SK-N-SH treated with all-trans-retinoic acid at 6 μM for 48 hours (cell line): ENCODE data around the gene TRMT11.

Experiments used
- ATAC-seq: fragments of 200-7000 bp; cut with Tn5 transposase; 3 replicates; pipeline ENCODE4 v1.9.1; 2020; ENCODE audit warnings: mild to moderate bottlenecking, moderate library complexity
- ARNTL ChIP-seq: fragments of 450-650 bp; formaldehyde crosslinking; IDR thresholded peaks from 2 replicates; pipeline ENCODE4 v1.5.0; 2020; ENCODE audit warnings: low read depth, mild to moderate bottlenecking, moderate library complexity, borderline replicate concordance
- BACH2 ChIP-seq: fragments of 250-450 bp; sonication (Bioruptor Pico); IDR thresholded peaks from 2 replicates; pipeline ENCODE4 v1.9.0; 2021; ENCODE audit warnings: mild to moderate bottlenecking, borderline replicate concordance
- CSDC2 ChIP-seq: fragments of 250-450 bp; sonication (Bioruptor Pico); IDR thresholded peaks from 2 replicates; pipeline ENCODE4 v1.5.0; 2020; ENCODE audit warnings: mild to moderate bottlenecking, moderate library complexity
- ESRRG ChIP-seq: fragments of 250-450 bp; sonication (Bioruptor Pico); IDR thresholded peaks from 2 replicates; pipeline ENCODE4 v1.6.1; 2021; ENCODE audit warnings: mild to moderate bottlenecking
- ISL1 ChIP-seq: fragments of 250-450 bp; sonication (Bioruptor Pico); IDR thresholded peaks from 2 replicates; pipeline ENCODE4 v2.1.2; 2022; ENCODE audit warnings: mild to moderate bottlenecking, moderate library complexity
- OSR1 ChIP-seq: fragments of 250-450 bp; sonication (Bioruptor Pico); IDR thresholded peaks from 2 replicates; pipeline ENCODE4 v1.8.0; 2022; ENCODE audit warnings: moderate library complexity, mild to moderate bottlenecking, inconsistent platforms
- SNAI2 ChIP-seq: fragments of 250-450 bp; sonication (Bioruptor Pico); IDR thresholded peaks from 2 replicates; pipeline ENCODE4 v1.5.0; 2020; ENCODE audit warnings: mild to moderate bottlenecking, moderate library complexity
- TCF4 ChIP-seq: fragments of 250-450 bp; sonication (Bioruptor Pico); IDR thresholded peaks from 2 replicates; pipeline ENCODE4 v1.8.0; 2021; ENCODE audit warnings: mild to moderate bottlenecking, moderate library complexity, borderline replicate concordance
- TOX ChIP-seq: fragments of 250-450 bp; sonication (Bioruptor Pico); IDR thresholded peaks from 2 replicates; pipeline ENCODE4 v1.8.0; 2021; ENCODE audit warnings: mild to moderate bottlenecking, moderate library complexity, borderline replicate concordance
- ZC3H10 ChIP-seq: fragments of 250-450 bp; sonication (Bioruptor Pico); IDR thresholded peaks from 2 replicates; pipeline ENCODE4 v1.5.1; 2021; ENCODE audit warnings: mild to moderate bottlenecking, moderate library complexity
- ZFP30 ChIP-seq: fragments of 450-650 bp; formaldehyde crosslinking; IDR thresholded peaks from 2 replicates; pipeline ENCODE4 v1.5.0; 2022; ENCODE audit warnings: mild to moderate bottlenecking, moderate library complexity
- ZNF565 ChIP-seq: fragments of 450-650 bp; formaldehyde crosslinking; conservative IDR thresholded peaks from 2 replicates; pipeline ENCODE4 v1.5.0; 2020; ENCODE audit warnings: low read depth, mild to moderate bottlenecking, moderate library complexity
- ZNF70 ChIP-seq: fragments of 450-650 bp; formaldehyde crosslinking; IDR thresholded peaks from 2 replicates; pipeline ENCODE4 v1.5.0; 2020; ENCODE audit warnings: mild to moderate bottlenecking, moderate library complexity
- ZNF8 ChIP-seq: fragments of 450-650 bp; formaldehyde crosslinking; IDR thresholded peaks from 2 replicates; pipeline ENCODE4 v1.5.0; 2020; ENCODE audit warnings: mild to moderate bottlenecking, moderate library complexity
- TF ChIP-seq, protein P1 (sequence below): fragments of 250-450 bp; sonication (Bioruptor Pico); IDR thresholded peaks from 2 replicates; pipeline ENCODE4 v1.5.1; 2020; ENCODE audit warnings: low read depth, mild to moderate bottlenecking, moderate library complexity
- TF ChIP-seq, protein P2 (sequence below): fragments of 250-450 bp; sonication (Bioruptor Pico); IDR thresholded peaks from 2 replicates; pipeline ENCODE4 v1.8.0; 2020; ENCODE audit warnings: mild to moderate bottlenecking, moderate library complexity, borderline replicate concordance
- TF ChIP-seq, protein P3 (sequence below): fragments of 250-450 bp; sonication (Bioruptor Pico); IDR thresholded peaks from 2 replicates; pipeline ENCODE4 v1.8.0; 2021; ENCODE audit warnings: low read depth, mild to moderate bottlenecking, moderate library complexity, borderline replicate concordance

The TRMT11 gene

DNA sequence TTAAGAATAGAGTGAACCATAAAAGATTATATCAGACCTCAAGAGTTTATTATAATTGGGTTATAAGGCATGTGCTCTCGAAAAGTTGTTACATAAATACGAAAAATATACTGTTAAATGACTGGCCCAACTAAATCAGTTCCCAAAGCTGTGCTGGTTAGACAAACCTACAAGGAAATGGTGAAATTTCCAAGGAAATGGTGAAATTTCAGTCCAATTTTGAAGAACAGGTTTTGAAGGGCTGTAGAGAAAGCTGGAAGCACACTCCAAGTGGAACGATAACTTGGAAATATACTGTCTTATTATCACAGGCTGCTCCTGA, 400 bp upstream of the TRMT11 start:
- TF ChIP-seq BACH2, result no peak
- TF ChIP-seq TOX (CRISPR knock-in tag), result no peak
- TF ChIP-seq, protein P1, sequence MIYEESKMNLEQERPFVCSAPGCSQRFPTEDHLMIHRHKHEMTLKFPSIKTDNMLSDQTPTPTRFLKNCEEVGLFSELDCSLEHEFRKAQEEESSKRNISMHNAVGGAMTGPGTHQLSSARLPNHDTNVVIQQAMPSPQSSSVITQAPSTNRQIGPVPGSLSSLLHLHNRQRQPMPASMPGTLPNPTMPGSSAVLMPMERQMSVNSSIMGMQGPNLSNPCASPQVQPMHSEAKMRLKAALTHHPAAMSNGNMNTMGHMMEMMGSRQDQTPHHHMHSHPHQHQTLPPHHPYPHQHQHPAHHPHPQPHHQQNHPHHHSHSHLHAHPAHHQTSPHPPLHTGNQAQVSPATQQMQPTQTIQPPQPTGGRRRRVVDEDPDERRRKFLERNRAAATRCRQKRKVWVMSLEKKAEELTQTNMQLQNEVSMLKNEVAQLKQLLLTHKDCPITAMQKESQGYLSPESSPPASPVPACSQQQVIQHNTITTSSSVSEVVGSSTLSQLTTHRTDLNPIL (CRISPR knock-in tag), result no peak
- no peak for TF ChIP-seq TCF4 (CRISPR knock-in tag)
- TF ChIP-seq, protein P2, sequence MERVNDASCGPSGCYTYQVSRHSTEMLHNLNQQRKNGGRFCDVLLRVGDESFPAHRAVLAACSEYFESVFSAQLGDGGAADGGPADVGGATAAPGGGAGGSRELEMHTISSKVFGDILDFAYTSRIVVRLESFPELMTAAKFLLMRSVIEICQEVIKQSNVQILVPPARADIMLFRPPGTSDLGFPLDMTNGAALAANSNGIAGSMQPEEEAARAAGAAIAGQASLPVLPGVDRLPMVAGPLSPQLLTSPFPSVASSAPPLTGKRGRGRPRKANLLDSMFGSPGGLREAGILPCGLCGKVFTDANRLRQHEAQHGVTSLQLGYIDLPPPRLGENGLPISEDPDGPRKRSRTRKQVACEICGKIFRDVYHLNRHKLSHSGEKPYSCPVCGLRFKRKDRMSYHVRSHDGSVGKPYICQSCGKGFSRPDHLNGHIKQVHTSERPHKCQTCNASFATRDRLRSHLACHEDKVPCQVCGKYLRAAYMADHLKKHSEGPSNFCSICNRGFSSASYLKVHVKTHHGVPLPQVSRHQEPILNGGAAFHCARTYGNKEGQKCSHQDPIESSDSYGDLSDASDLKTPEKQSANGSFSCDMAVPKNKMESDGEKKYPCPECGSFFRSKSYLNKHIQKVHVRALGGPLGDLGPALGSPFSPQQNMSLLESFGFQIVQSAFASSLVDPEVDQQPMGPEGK, result no peak
- no peak for ATAC-seq

DNA sequence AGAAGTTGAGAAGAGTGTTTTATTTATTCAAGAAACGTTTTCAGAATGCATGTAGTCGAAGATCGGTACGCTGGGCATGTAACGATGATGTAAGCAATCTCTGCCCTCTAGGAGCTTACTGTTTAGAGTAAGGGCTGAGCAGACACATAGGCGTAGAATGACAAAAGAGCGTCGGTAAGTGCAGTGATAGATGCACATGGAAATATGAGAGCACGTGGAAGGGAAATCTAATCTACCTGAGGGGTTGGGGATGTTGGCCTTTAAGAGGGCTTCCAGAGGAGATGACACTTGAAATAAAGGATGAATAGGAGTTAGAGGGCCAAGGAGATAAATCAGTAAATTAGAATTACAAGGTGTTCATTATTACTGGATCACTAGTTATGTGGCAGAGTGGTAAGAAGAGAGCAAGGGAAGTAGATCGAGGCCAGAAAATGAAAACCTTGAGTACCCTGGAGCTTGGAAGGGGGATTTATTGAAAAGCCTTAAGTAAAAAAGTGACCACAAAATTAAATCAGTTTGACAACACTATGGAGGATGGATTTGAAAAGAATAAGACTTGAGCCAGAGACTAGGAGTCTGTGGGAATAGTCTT, 782 bp downstream of the TRMT11 start:
- no peak for TF ChIP-seq CSDC2 (CRISPR knock-in tag)
- TF ChIP-seq, protein P3, sequence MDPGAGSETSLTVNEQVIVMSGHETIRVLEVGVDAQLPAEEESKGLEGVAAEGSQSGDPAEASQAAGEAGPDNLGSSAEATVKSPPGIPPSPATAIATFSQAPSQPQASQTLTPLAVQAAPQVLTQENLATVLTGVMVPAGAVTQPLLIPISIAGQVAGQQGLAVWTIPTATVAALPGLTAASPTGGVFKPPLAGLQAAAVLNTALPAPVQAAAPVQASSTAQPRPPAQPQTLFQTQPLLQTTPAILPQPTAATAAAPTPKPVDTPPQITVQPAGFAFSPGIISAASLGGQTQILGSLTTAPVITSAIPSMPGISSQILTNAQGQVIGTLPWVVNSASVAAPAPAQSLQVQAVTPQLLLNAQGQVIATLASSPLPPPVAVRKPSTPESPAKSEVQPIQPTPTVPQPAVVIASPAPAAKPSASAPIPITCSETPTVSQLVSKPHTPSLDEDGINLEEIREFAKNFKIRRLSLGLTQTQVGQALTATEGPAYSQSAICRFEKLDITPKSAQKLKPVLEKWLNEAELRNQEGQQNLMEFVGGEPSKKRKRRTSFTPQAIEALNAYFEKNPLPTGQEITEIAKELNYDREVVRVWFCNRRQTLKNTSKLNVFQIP (CRISPR knock-in tag), result no peak
- no peak for TF ChIP-seq ZNF70
- peak; percentile 1; the same call in 1 of the 3 replicates for ATAC-seq

DNA sequence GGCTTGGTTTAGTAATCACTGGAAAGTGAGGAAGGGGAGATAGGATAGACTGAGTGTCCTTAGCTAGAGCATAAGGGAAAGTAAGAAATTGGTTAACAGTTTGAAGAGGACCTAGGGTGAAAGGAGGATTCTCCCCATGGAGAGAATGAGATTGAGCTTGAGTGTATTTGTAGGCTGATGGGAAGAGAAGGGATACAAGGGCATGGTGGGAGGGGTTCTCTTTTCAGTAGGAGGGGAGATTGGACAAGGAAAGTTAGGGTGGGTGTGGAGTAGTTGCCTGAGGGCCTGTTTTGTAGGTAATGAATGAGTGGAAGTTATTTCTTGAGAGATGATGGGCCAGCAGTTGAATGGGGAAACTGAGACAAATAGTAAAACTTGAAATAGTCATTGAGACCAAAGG, 1.9 kb downstream of the TRMT11 start:
- TF ChIP-seq, protein P3 (CRISPR knock-in tag), result no peak
- TF ChIP-seq BACH2 (no peak), ZNF8 (CRISPR knock-in tag) (no peak), TOX (CRISPR knock-in tag) (no peak), SNAI2 (CRISPR knock-in tag) (no peak), OSR1 (CRISPR knock-in tag) (no peak), ISL1 (CRISPR knock-in tag) (no peak), CSDC2 (CRISPR knock-in tag) (no peak), ZFP30 (no peak), ZNF565 (no peak), ESRRG (CRISPR knock-in tag) (no peak), ARNTL (CRISPR knock-in tag) (no peak), ZC3H10 (CRISPR knock-in tag) (no peak)
- TF ChIP-seq, protein P2, result no peak
- TF ChIP-seq, protein P1 (CRISPR knock-in tag), result no peak
- TF ChIP-seq, all 23 proteins: peak for 0
- ATAC-seq, result no peak

DNA sequence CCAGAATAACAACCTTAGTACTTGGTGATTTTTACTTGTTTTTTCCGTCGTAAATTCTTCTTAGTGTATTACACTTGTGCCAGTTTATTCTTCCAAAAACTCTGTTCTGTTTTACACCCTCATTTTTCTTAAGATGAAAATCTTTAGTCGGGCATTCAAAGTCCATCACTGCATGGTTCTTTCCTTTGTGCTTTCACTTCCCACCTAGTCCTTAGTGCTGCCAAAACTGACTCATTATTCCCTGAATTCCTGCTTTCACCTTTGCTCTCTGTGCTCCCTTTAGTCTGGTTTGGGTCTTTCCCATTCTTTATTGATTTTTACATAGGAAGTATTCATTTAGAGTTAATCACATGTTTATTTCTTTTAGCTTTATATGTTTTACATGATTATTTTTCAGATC, 3.3 kb downstream of the TRMT11 start:
- ATAC-seq, result no peak
- no peak for TF ChIP-seq ZFP30
- TF ChIP-seq ZNF8 (CRISPR knock-in tag), result no peak
- no peak for TF ChIP-seq CSDC2 (CRISPR knock-in tag)
- no peak for TF ChIP-seq ZC3H10 (CRISPR knock-in tag)
- TF ChIP-seq OSR1 (CRISPR knock-in tag), result no peak
- no peak for TF ChIP-seq ZNF70
- no peak for TF ChIP-seq TCF4 (CRISPR knock-in tag)
